Osteoblast (primary cell): Measurements from ENCODE around the gene PITPNC1. TPM values are rescaled to one million over a fixed set of nuclear protein-coding genes. Genes with fewer than 3 reads are reported as not detected.

Experiments used
- DNase-seq: peaks from one replicate; pipeline ENCODE4 v3.0.0; 2011; ENCODE audit warnings: low spot score, mixed read lengths; ENCODE audit not compliant: insufficient read length; ENCODE audit errors: missing footprints
- H2AFZ ChIP-seq: 2 replicates; pipeline ENCODE4 v1.6.0; 2011; ENCODE audit warnings: mild to moderate bottlenecking, low read length
- H3K27ac ChIP-seq: 2 replicates; pipeline ENCODE4 v1.5.1; 2011; ENCODE audit warnings: mild to moderate bottlenecking, low read depth, low read length, moderate library complexity
- H3K27me3 ChIP-seq: 2 replicates; pipeline ENCODE4 v1.6.0; 2012; ENCODE audit warnings: mild to moderate bottlenecking, control low read depth, inconsistent platforms, low read length, moderate library complexity; ENCODE audit not compliant: insufficient read depth
- H3K36me3 ChIP-seq: 2 replicates; pipeline ENCODE4 v1.5.1; 2011; ENCODE audit warnings: mild to moderate bottlenecking, low read length, control low read depth, moderate library complexity; ENCODE audit not compliant: insufficient read depth
- H3K4me1 ChIP-seq: 2 replicates; pipeline ENCODE4 v1.5.1; 2011; ENCODE audit warnings: mild to moderate bottlenecking, low read length, control low read depth, moderate library complexity; ENCODE audit not compliant: insufficient read depth
- H3K4me2 ChIP-seq: 2 replicates; pipeline ENCODE4 v1.6.0; 2011; ENCODE audit warnings: mild to moderate bottlenecking, low read length; ENCODE audit not compliant: insufficient read depth
- H3K4me3 ChIP-seq: fragments of 200-600 bp; sonication (generic); 3 replicates; pipeline ENCODE4 v1.5.1; 2012; ENCODE audit warnings: mild to moderate bottlenecking, low read length, inconsistent platforms; ENCODE audit not compliant: insufficient read depth
- H3K79me2 ChIP-seq: 2 replicates; pipeline ENCODE4 v1.6.0; 2012; ENCODE audit warnings: mild to moderate bottlenecking, low read length, control low read depth, inconsistent platforms; ENCODE audit not compliant: insufficient read depth
- H3K9me3 ChIP-seq: 2 replicates; pipeline ENCODE4 v1.5.1; 2011; ENCODE audit warnings: low read depth, low read length, control low read depth
- H4K20me1 ChIP-seq: 2 replicates; pipeline ENCODE4 v1.6.0; 2012; ENCODE audit warnings: mild to moderate bottlenecking, low read length, control low read depth; ENCODE audit not compliant: insufficient read depth
- total RNA-seq: library from RNA; depleted of rRNA; stranded (reverse); fragments of >200 nt; gene quantifications from 2 replicates; pipeline ENCODE4 v1.2.3, GENCODE V29; 2012
- TF ChIP-seq, protein P1 (sequence below): IDR thresholded peaks from 2 replicates; pipeline ENCODE4 v1.5.1; 2011; ENCODE audit warnings: mild to moderate bottlenecking, low read depth, low read length, moderate library complexity; ENCODE audit errors: extremely low read depth

PITPNC1 gene
- total RNA-seq, 1 donor: 6.2 TPM

DNA sequence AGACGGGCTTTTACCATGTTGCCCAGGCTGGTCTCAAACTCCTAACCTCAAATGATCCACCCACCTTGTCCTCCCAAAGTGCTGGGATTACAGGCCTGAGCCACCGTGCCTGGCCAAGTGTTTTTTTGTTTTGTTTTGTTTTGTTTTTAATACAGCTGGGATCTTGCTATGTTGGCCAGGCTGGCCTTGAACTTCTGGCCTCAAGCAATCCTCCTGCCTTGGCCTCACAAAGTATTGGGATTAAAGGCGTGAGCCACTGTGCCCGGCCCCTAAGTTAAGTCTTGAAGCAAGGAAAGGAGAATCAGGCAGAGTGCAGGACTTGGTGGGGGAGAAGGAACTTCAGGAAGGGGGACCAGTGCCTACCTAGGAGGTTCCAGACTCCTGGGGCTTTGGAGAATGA lies 288.9 kb downstream of the PITPNC1 start:
- no peak overlapping the region for H3K4me3 ChIP-seq
- H3K4me1 ChIP-seq: no peaks in the 10 kb centered on the region
- H3K4me2 ChIP-seq: no peak overlapping the region
- no peaks in the 10 kb centered on the region for H3K36me3 ChIP-seq
- no peak overlapping the region for H2AFZ ChIP-seq
- TF ChIP-seq, protein P1, sequence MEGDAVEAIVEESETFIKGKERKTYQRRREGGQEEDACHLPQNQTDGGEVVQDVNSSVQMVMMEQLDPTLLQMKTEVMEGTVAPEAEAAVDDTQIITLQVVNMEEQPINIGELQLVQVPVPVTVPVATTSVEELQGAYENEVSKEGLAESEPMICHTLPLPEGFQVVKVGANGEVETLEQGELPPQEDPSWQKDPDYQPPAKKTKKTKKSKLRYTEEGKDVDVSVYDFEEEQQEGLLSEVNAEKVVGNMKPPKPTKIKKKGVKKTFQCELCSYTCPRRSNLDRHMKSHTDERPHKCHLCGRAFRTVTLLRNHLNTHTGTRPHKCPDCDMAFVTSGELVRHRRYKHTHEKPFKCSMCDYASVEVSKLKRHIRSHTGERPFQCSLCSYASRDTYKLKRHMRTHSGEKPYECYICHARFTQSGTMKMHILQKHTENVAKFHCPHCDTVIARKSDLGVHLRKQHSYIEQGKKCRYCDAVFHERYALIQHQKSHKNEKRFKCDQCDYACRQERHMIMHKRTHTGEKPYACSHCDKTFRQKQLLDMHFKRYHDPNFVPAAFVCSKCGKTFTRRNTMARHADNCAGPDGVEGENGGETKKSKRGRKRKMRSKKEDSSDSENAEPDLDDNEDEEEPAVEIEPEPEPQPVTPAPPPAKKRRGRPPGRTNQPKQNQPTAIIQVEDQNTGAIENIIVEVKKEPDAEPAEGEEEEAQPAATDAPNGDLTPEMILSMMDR: no peak
- no peaks in the 10 kb centered on the region for H3K79me2 ChIP-seq
- H3K27me3 ChIP-seq: no peaks in the 10 kb centered on the region
- no peak overlapping the region for H3K27ac ChIP-seq
- no peaks in the 10 kb centered on the region for H4K20me1 ChIP-seq
- DNase-seq: no peak
- H3K9me3 ChIP-seq: no peaks in the 10 kb centered on the region

DNA sequence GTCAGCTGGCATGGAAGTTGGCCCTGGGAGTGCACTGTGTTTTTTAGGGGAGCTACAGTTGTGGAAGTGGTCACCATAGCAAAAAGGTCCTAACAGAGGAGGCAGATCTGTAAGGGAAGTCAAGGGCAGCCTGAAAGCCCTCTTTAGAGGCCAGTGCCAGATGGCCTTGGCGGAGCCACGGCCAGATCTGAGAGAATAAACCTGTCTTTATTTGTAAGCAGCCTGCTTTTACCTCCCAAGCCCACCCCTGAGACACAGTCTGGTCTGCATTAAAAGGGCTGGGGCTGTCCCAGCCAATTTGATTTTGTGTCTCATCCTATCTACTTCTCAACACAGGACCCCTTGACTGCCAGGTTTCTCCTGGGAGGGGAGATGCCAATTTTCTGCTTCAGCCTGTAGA lies 289.6 kb downstream of the PITPNC1 start:
- TF ChIP-seq, protein P1: no peak

DNA sequence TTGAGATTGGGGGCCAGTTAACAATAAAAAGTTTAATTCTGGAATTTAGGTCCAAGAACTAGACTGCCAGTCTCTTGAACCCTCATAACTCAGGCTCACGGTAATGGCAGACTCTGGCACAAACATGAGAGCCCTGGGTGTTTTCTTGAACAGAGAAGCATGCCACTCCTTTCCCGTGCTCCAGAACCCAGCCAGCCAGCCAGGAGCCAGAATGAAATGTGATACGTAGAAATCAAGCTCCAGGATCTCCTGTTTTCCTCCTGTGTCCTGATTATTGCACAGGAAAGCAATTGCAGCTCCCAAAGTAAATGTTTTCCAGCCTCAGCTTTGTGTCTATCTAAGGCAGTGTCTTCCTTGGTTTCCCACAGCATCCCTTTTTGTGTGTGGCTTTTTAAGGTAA lies 294.4 kb downstream of the PITPNC1 start:
- H4K20me1 ChIP-seq: no peaks in the 10 kb centered on the region
- H3K36me3 ChIP-seq: no peaks in the 10 kb centered on the region
- TF ChIP-seq, protein P1: no peak
- H3K4me3 ChIP-seq: no peak overlapping the region
- H3K9me3 ChIP-seq: no peaks in the 10 kb centered on the region
- no peak overlapping the region for H3K4me2 ChIP-seq
- H2AFZ ChIP-seq: no peak overlapping the region
- DNase-seq: no peak
- no peak overlapping the region for H3K27ac ChIP-seq
- H3K4me1 ChIP-seq: no peaks in the 10 kb centered on the region
- H3K27me3 ChIP-seq: no peaks in the 10 kb centered on the region
- no peaks in the 10 kb centered on the region for H3K79me2 ChIP-seq

More for the DNA sequence above, 289.6 kb downstream of the PITPNC1 start:
- no peaks in the 10 kb centered on the region for H3K79me2 ChIP-seq
- no peak overlapping the region for H3K4me3 ChIP-seq
- no peak for DNase-seq
- H3K4me1 ChIP-seq: no peaks in the 10 kb centered on the region
- H3K36me3 ChIP-seq: no peaks in the 10 kb centered on the region
- H3K4me2 ChIP-seq: no peak overlapping the region
- no peak overlapping the region for H2AFZ ChIP-seq
- H3K9me3 ChIP-seq: no peaks in the 10 kb centered on the region
- H3K27me3 ChIP-seq: no peaks in the 10 kb centered on the region
- no peaks in the 10 kb centered on the region for H4K20me1 ChIP-seq
- H3K27ac ChIP-seq: no peak overlapping the region

DNA sequence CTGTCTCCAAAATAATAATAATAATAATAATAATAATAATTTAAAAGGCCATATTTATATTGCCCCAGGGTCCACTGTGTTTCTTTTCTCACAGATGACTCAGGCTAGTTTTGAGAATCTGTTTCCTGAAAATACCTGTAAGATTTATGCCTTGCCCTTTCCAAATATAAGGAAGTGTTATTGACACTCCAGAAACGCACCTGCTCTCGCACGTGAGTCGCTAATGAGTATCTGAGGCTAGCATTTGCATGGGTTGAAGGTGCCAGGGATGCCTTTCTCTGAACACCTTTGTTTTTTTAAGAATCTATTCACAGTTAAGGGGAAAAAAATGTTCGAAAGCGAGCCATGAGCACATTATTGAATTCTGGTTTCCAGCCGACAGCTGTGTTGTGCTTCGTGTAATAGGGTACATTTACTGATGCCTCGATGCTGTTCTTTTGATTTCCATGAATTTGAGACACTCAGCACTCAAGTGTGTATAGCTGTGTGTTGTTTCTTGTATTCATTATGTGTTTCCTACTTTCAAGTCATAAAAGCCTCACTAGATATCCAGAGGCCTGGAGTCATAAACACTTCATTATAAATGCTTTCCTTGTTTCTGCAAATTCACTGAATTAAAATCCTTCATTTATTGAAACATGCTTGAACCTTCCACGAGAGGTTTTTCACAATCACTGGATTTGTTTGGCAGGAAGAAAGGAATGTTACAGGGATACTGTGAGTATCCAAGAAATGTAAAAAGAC lies 295.7 kb downstream of the PITPNC1 start:
- no peak for DNase-seq
- Histone ChIP-seq H3K4me1 (no peaks in the 10 kb centered on the region), H3K27me3 (no peaks in the 10 kb centered on the region), H3K79me2 (no peaks in the 10 kb centered on the region), H3K36me3 (no peaks in the 10 kb centered on the region), H4K20me1 (no peaks in the 10 kb centered on the region), H3K27ac (no peak overlapping the region), H3K4me2 (no peak overlapping the region), H2AFZ (no peak overlapping the region), H3K9me3 (no peaks in the 10 kb centered on the region), H3K4me3 (no peak overlapping the region)
- TF ChIP-seq, protein P1: no peak
